GM10266 (cell line): ENCODE results near the gene CALML4.
"Not testable (repeated sequence)": the region's sequence is repeated elsewhere in the genome, so short reads cannot be mapped to it uniquely, and the experiment has no call there.

ENCODE experiments used
- DNase-seq: peaks from one replicate; pipeline ENCODE4 v3.0.0; 2012; ENCODE audit errors: extremely low spot score
- CTCF ChIP-seq: IDR thresholded peaks from 2 replicates; pipeline ENCODE4 v1.5.1; 2012; ENCODE audit warnings: mild to moderate bottlenecking, low read depth; ENCODE audit not compliant: control insufficient read depth, insufficient read depth; ENCODE audit errors: missing control alignments

Gene CALML4

GRCh38 chr15:68204361-68204760, 771 bp downstream of the CALML4 start:
- DNase-seq = no peak
- TF ChIP-seq CTCF = no peak

GRCh38 chr15:68203956-68204355, 1.2 kb downstream of the CALML4 start:
- DNase-seq = no peak
- TF ChIP-seq CTCF = no peak

GRCh38 chr15:68203486-68203885, 1.6 kb downstream of the CALML4 start:
- DNase-seq = no peak
- TF ChIP-seq CTCF = no peak

- not testable (repeated sequence) for DNase-seq
Measured at GRCh38 chr15:68202994-68203393, 2.1 kb downstream of the CALML4 start.

GRCh38 chr15:68201879-68202261, 3.3 kb downstream of the CALML4 start:
- TF ChIP-seq CTCF = no peak
- no peak for DNase-seq

GRCh38 chr15:68201153-68201878, 3.8 kb downstream of the CALML4 start:
- no peak for DNase-seq
- TF ChIP-seq CTCF = no peak

GRCh38 chr15:68200016-68200861, 4.9 kb downstream of the CALML4 start:
- no peak for DNase-seq

More at GRCh38 chr15:68200016-68200861, 4.9 kb downstream of the CALML4 start:
- no peak for TF ChIP-seq CTCF
